Neural progenitor cell (in vitro differentiated cells): ENCODE data around the gene GNAS. TPM values are rescaled to one million over a fixed set of nuclear protein-coding genes. Genes with fewer than 3 reads are reported as not detected.
A peak's percentile ranks its signal among the peaks of the same experiment; 100 is the strongest.

Experiments
- DNase-seq: peaks from one replicate; pipeline ENCODE4 v3.0.0-alpha.2; 2016; ENCODE audit warnings: low spot score
- H2AFZ ChIP-seq: fragments of 200-600 bp; sonication (generic); replicated peaks from 2 replicates; pipeline ENCODE4 v1.6.1; 2016; ENCODE audit warnings: antibody characterized with exemption
- H3F3A ChIP-seq: fragments of 200-600 bp; sonication (generic); 2 replicates; pipeline ENCODE4 v1.6.1; 2016; ENCODE audit warnings: antibody characterized with exemption, low read depth
- H3K27ac ChIP-seq: fragments of 200-600 bp; sonication (generic); 2 replicates; pipeline ENCODE4 v1.5.1; 2016; ENCODE audit warnings: mild to moderate bottlenecking
- H3K27me3 ChIP-seq: fragments of 200-600 bp; sonication (generic); 2 replicates; pipeline ENCODE4 v1.6.1; 2016; ENCODE audit warnings: mild to moderate bottlenecking, moderate library complexity
- H3K36me3 ChIP-seq: fragments of 200-600 bp; sonication (generic); 2 replicates; pipeline ENCODE4 v1.5.1; 2016
- H3K4me1 ChIP-seq: fragments of 200-600 bp; sonication (generic); 2 replicates; pipeline ENCODE4 v1.6.1; 2016; ENCODE audit warnings: mixed run types
- H3K4me2 ChIP-seq: fragments of 200-600 bp; sonication (generic); 2 replicates; pipeline ENCODE4 v1.6.1; 2016
- H3K4me3 ChIP-seq: fragments of 200-600 bp; sonication (generic); 2 replicates; pipeline ENCODE4 v1.5.1; 2016
- H3K79me2 ChIP-seq: fragments of 200-600 bp; sonication (generic); 2 replicates; pipeline ENCODE4 v1.6.1; 2016; ENCODE audit warnings: low read depth
- H3K9ac ChIP-seq: fragments of 200-600 bp; sonication (generic); 2 replicates; pipeline ENCODE4 v1.6.1; 2016
- H3K9me3 ChIP-seq: fragments of 200-600 bp; sonication (generic); 2 replicates; pipeline ENCODE4 v1.5.1; 2016; ENCODE audit warnings: low read depth
- H4K20me1 ChIP-seq: fragments of 200-600 bp; sonication (generic); 2 replicates; pipeline ENCODE4 v1.6.1; 2016; ENCODE audit warnings: low read depth
- H3K27ac Mint-ChIP-seq: 3 replicates; pipeline ENCODE4 v1.8.0; 2021; ENCODE audit warnings: mixed read lengths
- H3K27me3 Mint-ChIP-seq: 2 replicates; pipeline ENCODE4 v1.8.0; 2022; ENCODE audit warnings: low read depth, mild to moderate bottlenecking, inconsistent platforms, moderate library complexity, mixed read lengths; ENCODE audit not compliant: insufficient read depth
- H3K36me3 Mint-ChIP-seq: 3 replicates; pipeline ENCODE4 v1.8.0; 2021; ENCODE audit warnings: mixed read lengths
- H3K4me1 Mint-ChIP-seq: 3 replicates; pipeline ENCODE4 v1.8.0; 2021; ENCODE audit warnings: mixed read lengths
- H3K4me3 Mint-ChIP-seq: 3 replicates; pipeline ENCODE4 v1.8.0; 2021; ENCODE audit warnings: mild to moderate bottlenecking, moderate library complexity, mixed read lengths
- H3K9me3 Mint-ChIP-seq: 3 replicates; pipeline ENCODE4 v1.8.0; 2020; ENCODE audit warnings: mixed read lengths
- EZH2 ChIP-seq: fragments of 200-600 bp; sonication (generic); IDR thresholded peaks from 2 replicates; pipeline ENCODE4 v1.6.1; 2017; ENCODE audit warnings: antibody characterized with exemption, mild to moderate bottlenecking, moderate library complexity
- EZH2phosphoT487 ChIP-seq: fragments of 200-600 bp; sonication (generic); IDR thresholded peaks from 2 replicates; pipeline ENCODE4 v1.6.1; 2017; ENCODE audit warnings: antibody characterized with exemption
- total RNA-seq: library from RNA; depleted of rRNA; stranded (reverse); fragments of >200 nt; gene quantifications from 2 replicates; pipeline ENCODE4 v1.2.3, GENCODE V29; 2015; ENCODE audit warnings: low replicate concordance
- TF ChIP-seq, protein P1 (sequence below): fragments of 200-600 bp; sonication (generic); IDR thresholded peaks from 2 replicates; pipeline ENCODE4 v1.5.1; 2017; ENCODE audit warnings: antibody characterized with exemption, mild to moderate bottlenecking

The GNAS gene
- total RNA-seq, 1 donor from 2014 or later = 794 TPM

DNA sequence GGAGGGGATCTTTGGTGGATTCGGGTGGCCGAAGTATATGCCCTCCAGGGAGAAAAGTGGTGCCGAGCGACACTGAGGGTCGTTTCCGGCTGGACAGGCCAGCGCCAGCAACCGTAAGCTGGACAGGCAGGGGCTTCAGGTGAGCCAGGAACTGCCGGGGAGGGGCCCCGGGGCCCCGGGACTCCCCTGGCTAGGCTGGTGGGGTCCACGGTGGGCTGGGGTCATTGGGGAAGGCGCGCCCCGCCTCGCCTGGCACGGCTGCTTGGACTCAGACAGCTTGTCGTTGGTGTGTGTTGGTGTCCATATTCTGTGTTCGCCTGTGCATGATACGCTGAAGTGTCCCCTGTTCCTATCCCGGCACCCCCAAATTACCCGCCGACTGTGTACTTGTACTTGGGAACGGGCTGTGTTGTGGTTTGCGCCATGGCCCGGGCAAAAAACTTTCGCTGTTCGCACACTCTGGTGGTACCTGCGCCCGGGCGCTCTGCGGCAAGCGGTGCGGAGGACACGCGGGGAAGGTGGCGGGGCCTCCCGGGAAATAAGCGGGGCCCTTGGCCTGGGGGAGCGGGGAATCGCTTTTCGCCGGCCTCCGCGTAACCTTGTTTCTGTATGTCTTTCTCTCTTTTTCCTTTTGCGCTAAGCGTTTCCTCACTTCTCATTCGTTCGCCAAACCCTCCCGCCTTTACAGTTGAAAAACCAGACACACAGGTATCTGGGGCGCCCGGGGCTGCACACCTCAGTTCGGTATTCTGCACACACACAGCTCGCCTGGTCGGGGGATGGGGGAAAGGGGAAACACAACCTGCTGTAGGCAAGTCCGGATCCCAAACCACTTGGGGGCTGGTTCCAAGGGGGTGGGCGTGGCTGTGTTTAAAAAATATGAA, 3.2 kb downstream of the GNAS start:
- peaks cover 6% of the 10 kb centered on the region for H4K20me1 ChIP-seq
- H3K27me3 ChIP-seq = peaks cover 85% of the 10 kb centered on the region
- H3K9ac ChIP-seq = no peak overlapping the region
- peak overlapping the region; percentile 69 for H3K4me3 Mint-ChIP-seq
- no peaks in the 10 kb centered on the region for H3K36me3 Mint-ChIP-seq
- no peak overlapping the region for H3K27ac ChIP-seq
- H3K27ac Mint-ChIP-seq = no peak overlapping the region
- no peak overlapping the region for H2AFZ ChIP-seq
- peaks cover 47% of the 10 kb centered on the region for H3K27me3 Mint-ChIP-seq
- TF ChIP-seq, protein P1, sequence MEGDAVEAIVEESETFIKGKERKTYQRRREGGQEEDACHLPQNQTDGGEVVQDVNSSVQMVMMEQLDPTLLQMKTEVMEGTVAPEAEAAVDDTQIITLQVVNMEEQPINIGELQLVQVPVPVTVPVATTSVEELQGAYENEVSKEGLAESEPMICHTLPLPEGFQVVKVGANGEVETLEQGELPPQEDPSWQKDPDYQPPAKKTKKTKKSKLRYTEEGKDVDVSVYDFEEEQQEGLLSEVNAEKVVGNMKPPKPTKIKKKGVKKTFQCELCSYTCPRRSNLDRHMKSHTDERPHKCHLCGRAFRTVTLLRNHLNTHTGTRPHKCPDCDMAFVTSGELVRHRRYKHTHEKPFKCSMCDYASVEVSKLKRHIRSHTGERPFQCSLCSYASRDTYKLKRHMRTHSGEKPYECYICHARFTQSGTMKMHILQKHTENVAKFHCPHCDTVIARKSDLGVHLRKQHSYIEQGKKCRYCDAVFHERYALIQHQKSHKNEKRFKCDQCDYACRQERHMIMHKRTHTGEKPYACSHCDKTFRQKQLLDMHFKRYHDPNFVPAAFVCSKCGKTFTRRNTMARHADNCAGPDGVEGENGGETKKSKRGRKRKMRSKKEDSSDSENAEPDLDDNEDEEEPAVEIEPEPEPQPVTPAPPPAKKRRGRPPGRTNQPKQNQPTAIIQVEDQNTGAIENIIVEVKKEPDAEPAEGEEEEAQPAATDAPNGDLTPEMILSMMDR = no peak
- TF ChIP-seq EZH2 (peak; percentile 86), EZH2phosphoT487 (peak; percentile 77)
- no peaks in the 10 kb centered on the region for H3K79me2 ChIP-seq
- DNase-seq = no peak
- H3K4me1 Mint-ChIP-seq = peaks cover 3% of the 10 kb centered on the region
- H3K9me3 Mint-ChIP-seq = peaks cover 12% of the 10 kb centered on the region
- H3K9me3 ChIP-seq = no peaks in the 10 kb centered on the region
- H3F3A ChIP-seq = peaks cover 5% of the 10 kb centered on the region
- H3K4me3 ChIP-seq = peak overlapping the region; percentile 41
- no peaks in the 10 kb centered on the region for H3K36me3 ChIP-seq
- H3K4me2 ChIP-seq = peak overlapping the region; percentile 73
- no peaks in the 10 kb centered on the region for H3K4me1 ChIP-seq

DNA sequence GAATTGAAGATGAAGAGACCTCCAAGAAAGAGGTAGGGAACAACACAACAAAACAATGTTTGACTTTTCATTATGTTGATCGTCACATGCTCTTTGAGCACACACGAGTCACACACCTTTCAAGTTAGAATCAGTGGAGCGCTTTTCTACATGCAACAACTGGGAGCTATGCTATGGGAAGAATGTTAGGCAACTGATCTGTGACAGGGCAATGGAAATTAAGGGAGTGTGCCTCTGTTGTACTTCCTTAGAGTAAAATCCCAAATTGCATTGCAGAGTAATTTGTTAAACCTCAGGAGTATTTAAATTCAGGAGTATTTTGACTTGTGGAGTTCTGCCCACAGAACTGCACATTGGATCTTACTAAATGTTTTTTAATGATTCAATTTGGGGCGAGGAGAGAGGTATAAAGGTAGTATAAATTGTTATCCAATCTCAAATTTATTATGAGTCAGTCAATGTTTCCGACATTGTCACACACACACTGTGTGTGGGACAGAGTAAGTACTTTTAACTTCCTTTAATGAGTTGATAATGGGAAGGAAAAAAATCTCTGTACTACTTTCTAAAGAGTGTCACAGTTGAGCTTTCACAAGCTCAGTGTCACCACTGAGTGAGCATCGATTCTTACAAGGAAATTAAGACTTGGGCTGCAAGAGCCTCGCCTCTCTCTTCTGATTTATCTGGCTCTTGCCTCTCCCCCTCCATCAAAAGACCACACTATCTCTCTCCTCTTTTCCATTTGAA, 10.7 kb downstream of the GNAS start:
- Histone ChIP-seq H3K4me2 (no peak overlapping the region), H3K9me3 (no peaks in the 10 kb centered on the region), H3K27me3 (peaks cover 13% of the 10 kb centered on the region), H3K9ac (no peak overlapping the region), H3F3A (peaks cover 5% of the 10 kb centered on the region), H4K20me1 (no peaks in the 10 kb centered on the region), H3K79me2 (no peaks in the 10 kb centered on the region), H2AFZ (no peak overlapping the region), H3K27ac (no peak overlapping the region), H3K4me1 (no peaks in the 10 kb centered on the region), H3K4me3 (no peak overlapping the region), H3K36me3 (no peaks in the 10 kb centered on the region)
- Mint-ChIP-seq H3K9me3 (no peaks in the 10 kb centered on the region), H3K4me1 (no peaks in the 10 kb centered on the region), H3K4me3 (no peak overlapping the region), H3K36me3 (no peaks in the 10 kb centered on the region), H3K27me3 (no peaks in the 10 kb centered on the region), H3K27ac (no peak overlapping the region)
- TF ChIP-seq EZH2 (no peak), EZH2phosphoT487 (no peak)
- TF ChIP-seq, protein P1 = no peak
- DNase-seq = no peak

DNA sequence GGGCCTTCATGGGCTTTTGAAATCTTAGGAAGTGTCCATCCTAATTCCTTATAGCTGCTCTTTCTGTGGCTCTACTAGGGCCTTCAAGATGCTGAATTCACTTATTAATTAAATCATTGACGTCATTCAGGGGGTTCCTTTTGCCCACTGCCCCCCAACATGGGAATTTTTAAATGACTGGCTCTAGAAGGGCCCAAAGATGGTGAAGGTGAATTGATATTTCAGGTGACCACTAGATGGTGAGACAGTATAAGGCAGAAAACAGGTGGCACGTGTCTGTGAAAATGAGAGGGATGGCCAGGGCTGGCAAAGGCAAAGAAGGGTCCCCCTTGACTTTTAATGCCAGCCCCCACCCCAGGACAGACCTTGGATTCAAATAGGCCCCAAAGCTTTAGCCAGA, 11.8 kb downstream of the GNAS start:
- H3K4me3 Mint-ChIP-seq = no peak overlapping the region
- no peaks in the 10 kb centered on the region for H3K9me3 Mint-ChIP-seq
- peaks cover 5% of the 10 kb centered on the region for H3K4me1 ChIP-seq
- H2AFZ ChIP-seq = no peak overlapping the region
- peaks cover 6% of the 10 kb centered on the region for H3K4me1 Mint-ChIP-seq
- peaks cover 5% of the 10 kb centered on the region for H3F3A ChIP-seq
- no peak overlapping the region for H3K4me3 ChIP-seq
- H3K79me2 ChIP-seq = no peaks in the 10 kb centered on the region
- DNase-seq = no peak
- H3K36me3 ChIP-seq = no peaks in the 10 kb centered on the region
- H3K27me3 ChIP-seq = peaks cover 1% of the 10 kb centered on the region
- H3K27me3 Mint-ChIP-seq = no peaks in the 10 kb centered on the region
- H3K36me3 Mint-ChIP-seq = no peaks in the 10 kb centered on the region
- no peak overlapping the region for H3K4me2 ChIP-seq
- H3K27ac Mint-ChIP-seq = no peak overlapping the region
- TF ChIP-seq EZH2phosphoT487 = no peak
- TF ChIP-seq, protein P1 = peak; percentile 34
- H3K9me3 ChIP-seq = no peaks in the 10 kb centered on the region
- no peak overlapping the region for H3K9ac ChIP-seq
- no peak overlapping the region for H3K27ac ChIP-seq
- no peaks in the 10 kb centered on the region for H4K20me1 ChIP-seq
